K562 (cell line): ENCODE data around the gene AQP2. TPM values are rescaled to one million over a fixed set of nuclear protein-coding genes. Genes with fewer than 3 reads are reported as not detected.
A peak's percentile ranks its signal among the peaks of the same experiment; 100 is the strongest.

Experiments used
- ATAC-seq: fragments of 200-7000 bp; cut with Tn5 transposase; 3 replicates; pipeline ENCODE4 v1.9.1; 2020; ENCODE audit warnings: moderate library complexity
- BruUV-seq: library from RNA; stranded (reverse); fragments of 400-500 nt; replicated peaks from 2 replicates; lab custom pipeline; 2021; lab: Mats Ljungman, UMichigan
- CTCF ChIA-PET: fragments of 300-600 bp; formaldehyde crosslinking; extraction: SDS; loops from one replicate; lab custom pipeline; 2021; ENCODE audit warnings: low intra/inter-chr PET ratio; lab: Yijun Ruan, JAX
- POLR2A ChIA-PET: fragments of 300-600, 350-650 bp; sonication (Branson Sonifier 250); formaldehyde crosslinking; extraction: SDS; loops from one replicate; lab custom pipeline; 2021; ENCODE audit warnings: antibody characterized with exemption, inconsistent platforms; lab: Yijun Ruan, JAX
- DNase-seq, 4 experiments: peaks; one replicate each; pipeline versions ENCODE4 v3.0.0 to v3.0.0-alpha.2; 2011 to 2018; ENCODE audit warnings: low spot score in 3 of 4, mixed read lengths in 3 of 4; ENCODE audit errors: extremely low read depth in 1 of 4
- FAIRE-seq: peaks from 2 replicates; lab custom pipeline; 2011; peaks lifted over from hg19 to GRCh38; lab: Jason Lieb, UNC
- H2AFZ ChIP-seq: 2 replicates; pipeline ENCODE4 v1.6.0; 2011; ENCODE audit warnings: low read depth, low read length, control low read depth, inconsistent platforms
- H3K27ac ChIP-seq: fragments of 200-600 bp; 3 replicates; pipeline ENCODE4 v1.8.0; 2011; ENCODE audit warnings: low read depth, mild to moderate bottlenecking, control low read depth, inconsistent platforms, low read length, moderate library complexity, mixed read lengths; ENCODE audit errors: extremely low read depth
- H3K27me3 ChIP-seq, 2 experiments: fragments of 300-600 bp in 1 of 2; 2 replicates in 1 of 2; 3 replicates in 1 of 2; pipeline versions ENCODE4 v1.6.0 to v1.8.0; 2011; ENCODE audit warnings: inconsistent platforms in 2 of 2, low read length in 2 of 2, mild to moderate bottlenecking in 1 of 2, mixed read lengths in 1 of 2, moderate library complexity in 1 of 2; ENCODE audit not compliant: control insufficient read depth in 2 of 2, insufficient read depth in 2 of 2
- H3K36me3 ChIP-seq: fragments of 300-600 bp; 3 replicates; pipeline ENCODE4 v1.8.0; 2011; ENCODE audit warnings: mild to moderate bottlenecking, low read length, inconsistent platforms; ENCODE audit not compliant: control insufficient read depth, insufficient read depth
- H3K4me1 ChIP-seq, 2 experiments: fragments of 200-600 bp in 1 of 2; replicated peaks in 1 of 2; 2 replicates in 1 of 2; 3 replicates in 1 of 2; pipeline versions ENCODE4 v1.5.1 to v1.8.0; 2011; ENCODE audit warnings: inconsistent platforms in 2 of 2, low read length in 2 of 2, mild to moderate bottlenecking in 1 of 2, mixed read lengths in 1 of 2, moderate library complexity in 1 of 2; ENCODE audit not compliant: control insufficient read depth in 2 of 2, insufficient read depth in 2 of 2
- H3K4me2 ChIP-seq: 2 replicates; pipeline ENCODE4 v1.6.1; 2011; ENCODE audit warnings: low read length, control low read depth, inconsistent platforms, mixed read lengths; ENCODE audit not compliant: insufficient read depth
- H3K4me3 ChIP-seq: fragments of 200-600 bp; sonication (generic), shearing (Covaris generic); 2 replicates; pipeline ENCODE4 v1.5.1; 2016; ENCODE audit warnings: control low read depth, inconsistent platforms
- H3K79me2 ChIP-seq: fragments of 200-600 bp; 3 replicates; pipeline ENCODE4 v1.8.0; 2011; ENCODE audit warnings: low read length, inconsistent platforms; ENCODE audit not compliant: control insufficient read depth, insufficient read depth
- H3K9ac ChIP-seq, 2 experiments: 2 replicates each; pipeline versions ENCODE4 v1.6.0 to v1.6.1; 2011; ENCODE audit warnings: low read depth in 2 of 2, low read length in 2 of 2, control low read depth in 1 of 2, inconsistent platforms in 1 of 2, mild to moderate bottlenecking in 1 of 2, mixed read lengths in 1 of 2; ENCODE audit not compliant: insufficient read depth in 1 of 2
- H3K9me1 ChIP-seq: one replicate; pipeline ENCODE4 v1.6.0; 2011; ENCODE audit warnings: inconsistent platforms, mild to moderate bottlenecking, low read length, moderate library complexity; ENCODE audit not compliant: control insufficient read depth, insufficient read depth
- H3K9me3 ChIP-seq: replicated peaks from 2 replicates; pipeline ENCODE4 v1.5.1; 2011; ENCODE audit warnings: low read depth, low read length, inconsistent platforms; ENCODE audit not compliant: control insufficient read depth, insufficient read depth
- H4K20me1 ChIP-seq: replicated peaks from 2 replicates; pipeline ENCODE4 v1.6.1; 2011; ENCODE audit warnings: low read length, inconsistent platforms, mixed read lengths; ENCODE audit not compliant: control insufficient read depth, insufficient read depth
- BRD4 ChIP-seq: fragments of 200-600 bp; sonication (generic); IDR thresholded peaks from 2 replicates; pipeline ENCODE4 v1.6.1; 2017; ENCODE audit warnings: inconsistent platforms
- ID3 ChIP-seq, 2 experiments: fragments of 250-450 bp in 1 of 2; fragments of 450-650 bp in 1 of 2; sonication (Bioruptor Pico) in 1 of 2; IDR thresholded peaks; 2 replicates each; pipeline versions ENCODE4 v1.6.1 to v1.8.0; 2016 to 2021; ENCODE audit warnings: mild to moderate bottlenecking in 2 of 2, moderate library complexity in 2 of 2, missing compliant biosample characterization in 1 of 2, missing genetic modification characterization in 1 of 2
- SMAD4 ChIP-seq: fragments of 250-450 bp; sonication (Bioruptor Pico); conservative IDR thresholded peaks from 2 replicates; pipeline ENCODE4 v1.8.0; 2021; ENCODE audit warnings: inconsistent platforms, mild to moderate bottlenecking, moderate library complexity
- SUPT5H ChIP-seq: fragments of 450-650 bp; IDR thresholded peaks from 2 replicates; pipeline ENCODE4 v1.6.1; 2016
- VEZF1 ChIP-seq: fragments of 200-800 bp; sonication (Bioruptor generic); IDR thresholded peaks from 2 replicates; pipeline ENCODE4 v1.6.1; 2017; ENCODE audit warnings: missing genetic modification characterization, missing compliant biosample characterization
- ZNF217 ChIP-seq: sonication (generic); formaldehyde crosslinking; IDR thresholded peaks from 2 replicates; pipeline ENCODE4 v1.8.0; 2022; ENCODE audit warnings: mild to moderate bottlenecking, missing genetic modification reagents
- ZNF589 ChIP-seq: fragments of 200-800 bp; sonication (Bioruptor generic); IDR thresholded peaks from 2 replicates; pipeline ENCODE4 v1.6.1; 2016; ENCODE audit warnings: low read depth, missing genetic modification characterization, missing compliant biosample characterization
- ZSCAN32 ChIP-seq: fragments of 450-650 bp; formaldehyde crosslinking; IDR thresholded peaks from 2 replicates; pipeline ENCODE4 v1.4.0; 2020; ENCODE audit warnings: mild to moderate bottlenecking, moderate library complexity
- WGBS: fragments of 100-300 bp; shearing (Covaris generic); methylation state at CpG from one replicate; pipeline ENCODE4 v1.1.6; 2016; ENCODE audit warnings: low coverage, mixed read lengths; ENCODE audit not compliant: insufficient coverage; ENCODE audit errors: missing lambda C conversion rate; 5-methylcytosine and 5-hydroxymethylcytosine counted together
- in situ Hi-C: fragments of 300-500 bp; cut with MboI; formaldehyde crosslinking; loops from 4 replicates; pipeline ENCODE4 v1.15.0; 2018; ENCODE audit warnings: inconsistent platforms, mixed read lengths
- intact Hi-C: fragments of 100-400 bp; cut with micrococcal nuclease; formaldehyde crosslinking; loops from 2 replicates; pipeline ENCODE4 v1.14.2; 2022
- polyA plus RNA-seq, 8 experiments: library from polyadenylated mRNA; depleted of rRNA in 4 of 8; stranded (reverse) in 5 of 8; unstranded in 3 of 8; fragments of >200 nt; fragmentation: Nextera tagmentation in 2 of 8; fragmentation: Illumina TruSeq in 1 of 8; extraction: Ambion mirVana in 2 of 8; extraction: Trizol in 1 of 8; gene quantifications; 2 replicates each; pipeline versions ENCODE4 v1.2.1 to v1.2.3, GENCODE V29; 2011 to 2014; ENCODE audit warnings: inconsistent platforms in 1 of 8, missing spikeins in 1 of 8
- total RNA-seq, 7 experiments: library from RNA; depleted of rRNA in 6 of 7; stranded (reverse); fragments of >200 nt in 6 of 7; fragmentation: Illumina TruSeq in 2 of 7; extraction: Trizol in 2 of 7; gene quantifications; 2 replicates each; pipeline versions ENCODE4 v1.2.1 to v1.2.3, GENCODE V29; 2011 to 2021; ENCODE audit warnings: low replicate concordance in 1 of 7

AQP2 gene
- total and polyA plus RNA-seq, 9 of the 15 experiments (the other 6 are each of a cell fraction or from before 2014, with no cell fraction given) = not detected

- no peak overlapping the region for H2AFZ ChIP-seq
- H3K36me3 ChIP-seq = no peaks in the 10 kb centered on the region
- no peak overlapping the region for H3K9ac ChIP-seq
- H3K79me2 ChIP-seq = no peaks in the 10 kb centered on the region
- no peaks in the 10 kb centered on the region for H3K9me1 ChIP-seq
- no peaks in the 10 kb centered on the region; a peak in 1 of 5 replicates for H3K4me1 ChIP-seq
- FAIRE-seq (no peak), ATAC-seq (peak; percentile 61; the same call in 2 of the 3 replicates), DNase-seq (peak in 2 of 4 experiments; percentile 49 to 51)
- no peak overlapping the region for H3K4me2 ChIP-seq
- intact Hi-C loops = no loop called here
- POLR2A ChIA-PET = interaction anchor here (1.3 to 1.6 kb wide), 4 partner anchors 9 to 17 kb away, joined by 3 to 10 read pairs (median 4); no protein-coding TSS in a partner anchor
- peaks cover 6 to 27% of the 10 kb centered on the region in 2 experiments; a peak in 2 of 5 replicates for H3K27me3 ChIP-seq
- H3K4me3 ChIP-seq = no peak overlapping the region
- H3K27ac ChIP-seq = no peak overlapping the region
- no peaks in the 10 kb centered on the region for H3K9me3 ChIP-seq
- CTCF ChIA-PET = no interaction called here
- H4K20me1 ChIP-seq = no peaks in the 10 kb centered on the region
- in situ Hi-C loops = no loop called here
- 40% methylated on average over 6 of the region's 6 CpGs for WGBS
- no TSS peak for BruUV-seq
- no peak for TF ChIP-seq ID3 (CRISPR knock-in tag; IDR thresholded peaks at IDR 0.05)
- no peak for TF ChIP-seq ID3 (tag; IDR thresholded peaks at IDR 0.05)
- no peak for TF ChIP-seq VEZF1 (CRISPR knock-in tag)
- no peak for TF ChIP-seq SMAD4
- no peak for TF ChIP-seq ZNF217 (CRISPR knock-in tag)
- no peak for TF ChIP-seq SUPT5H
- TF ChIP-seq BRD4 = no peak
- TF ChIP-seq ZNF589 (CRISPR knock-in tag) = no peak
- no peak for TF ChIP-seq ZSCAN32
Observed at GRCh38 chr12:49928471-49928870, 22.1 kb upstream of the AQP2 start.
